ENCODE data around the gene SYK. TPM values are rescaled to one million over a fixed set of nuclear protein-coding genes. Genes with fewer than 3 reads are reported as not detected.

SYK gene
- total RNA-seq, 1 donor = not detected

- Histone ChIP-seq H4K20me1 (ENCODE audit: insufficient read depth, low read length) (no peaks in the 10 kb centered on the region), H3K4me1 (ENCODE audit: insufficient read depth, low read length) (no peaks in the 10 kb centered on the region), H3K27ac (ENCODE audit: low read depth, low read length) (no peak overlapping the region), H3K27me3 (ENCODE audit: insufficient read depth, low read length) (no peaks in the 10 kb centered on the region), H3K36me3 (ENCODE audit: insufficient read depth, low read length) (no peaks in the 10 kb centered on the region), H2AFZ (ENCODE audit: low read length) (no peak overlapping the region), H3K79me2 (ENCODE audit: insufficient read depth, low read length) (no peaks in the 10 kb centered on the region), H3K4me2 (ENCODE audit: insufficient read depth, low read length) (no peak overlapping the region), H3K4me3 (ENCODE audit: insufficient read depth, low read length) (no peak overlapping the region), H3K9me3 (ENCODE audit: low read depth, low read length) (no peaks in the 10 kb centered on the region)
- no peak for DNase-seq (ENCODE audit: insufficient read length, low spot score, missing footprints)
- TF ChIP-seq CTCF (IDR thresholded peaks at IDR 0.05; ENCODE audit: extremely low read depth, low read depth, low read length) = peak; percentile 6
Measured at GRCh38 chr9:90773617-90774016, 28.0 kb upstream of the SYK start.

- TF ChIP-seq CTCF (IDR thresholded peaks at IDR 0.05; ENCODE audit: extremely low read depth, low read depth, low read length) = no peak
Measured at GRCh38 chr9:90774071-90774470, 27.5 kb upstream of the SYK start.

GRCh38 chr9:90774682-90775081, 26.9 kb upstream of the SYK start:
- DNase-seq (ENCODE audit: insufficient read length, low spot score, missing footprints) = no peak
- no peaks in the 10 kb centered on the region for H3K9me3 ChIP-seq (ENCODE audit: low read depth, low read length)
- no peak overlapping the region for H3K4me2 ChIP-seq (ENCODE audit: insufficient read depth, low read length)
- no peaks in the 10 kb centered on the region for H3K4me1 ChIP-seq (ENCODE audit: insufficient read depth, low read length)
- H3K27ac ChIP-seq (ENCODE audit: low read depth, low read length) = no peak overlapping the region
- H4K20me1 ChIP-seq (ENCODE audit: insufficient read depth, low read length) = no peaks in the 10 kb centered on the region
- TF ChIP-seq CTCF (IDR thresholded peaks at IDR 0.05; ENCODE audit: extremely low read depth, low read depth, low read length) = no peak
- H3K36me3 ChIP-seq (ENCODE audit: insufficient read depth, low read length) = no peaks in the 10 kb centered on the region
- H3K79me2 ChIP-seq (ENCODE audit: insufficient read depth, low read length) = no peaks in the 10 kb centered on the region
- no peak overlapping the region for H3K4me3 ChIP-seq (ENCODE audit: insufficient read depth, low read length)
- no peaks in the 10 kb centered on the region for H3K27me3 ChIP-seq (ENCODE audit: insufficient read depth, low read length)
- no peak overlapping the region for H2AFZ ChIP-seq (ENCODE audit: low read length)

More at GRCh38 chr9:90774071-90774470, 27.5 kb upstream of the SYK start:
- no peaks in the 10 kb centered on the region for H3K4me1 ChIP-seq (ENCODE audit: insufficient read depth, low read length)
- no peaks in the 10 kb centered on the region for H3K36me3 ChIP-seq (ENCODE audit: insufficient read depth, low read length)
- H4K20me1 ChIP-seq (ENCODE audit: insufficient read depth, low read length) = no peaks in the 10 kb centered on the region
- H2AFZ ChIP-seq (ENCODE audit: low read length) = no peak overlapping the region
- no peaks in the 10 kb centered on the region for H3K9me3 ChIP-seq (ENCODE audit: low read depth, low read length)
- no peak for DNase-seq (ENCODE audit: insufficient read length, low spot score, missing footprints)
- H3K27me3 ChIP-seq (ENCODE audit: insufficient read depth, low read length) = no peaks in the 10 kb centered on the region
- no peak overlapping the region for H3K4me3 ChIP-seq (ENCODE audit: insufficient read depth, low read length)
- no peak overlapping the region for H3K27ac ChIP-seq (ENCODE audit: low read depth, low read length)
- H3K4me2 ChIP-seq (ENCODE audit: insufficient read depth, low read length) = no peak overlapping the region
- no peaks in the 10 kb centered on the region for H3K79me2 ChIP-seq (ENCODE audit: insufficient read depth, low read length)

GRCh38 chr9:90775657-90776056, 26.0 kb upstream of the SYK start:
- Histone ChIP-seq H2AFZ (ENCODE audit: low read length) (no peak overlapping the region), H3K27ac (ENCODE audit: low read depth, low read length) (no peak overlapping the region), H3K4me1 (ENCODE audit: insufficient read depth, low read length) (no peaks in the 10 kb centered on the region), H3K36me3 (ENCODE audit: insufficient read depth, low read length) (no peaks in the 10 kb centered on the region), H3K4me2 (ENCODE audit: insufficient read depth, low read length) (no peak overlapping the region), H4K20me1 (ENCODE audit: insufficient read depth, low read length) (no peaks in the 10 kb centered on the region), H3K9me3 (ENCODE audit: low read depth, low read length) (no peaks in the 10 kb centered on the region), H3K4me3 (ENCODE audit: insufficient read depth, low read length) (no peak overlapping the region), H3K27me3 (ENCODE audit: insufficient read depth, low read length) (no peaks in the 10 kb centered on the region), H3K79me2 (ENCODE audit: insufficient read depth, low read length) (no peaks in the 10 kb centered on the region)
- DNase-seq (ENCODE audit: insufficient read length, low spot score, missing footprints) = no peak
- no peak for TF ChIP-seq CTCF (IDR thresholded peaks at IDR 0.05; ENCODE audit: extremely low read depth, low read depth, low read length)
